Muscle layer of duodenum (tissue), 2 donors: ENCODE measurements around the gene ZC3H4.

Experiments used
- H3K27ac ChIP-seq: one replicate; pipeline ENCODE4 v1.7.0; 2013; ENCODE audit warnings: mild to moderate bottlenecking, low read length
- H3K27me3 ChIP-seq: one replicate; pipeline ENCODE4 v1.7.0; 2013; ENCODE audit warnings: low read depth, mild to moderate bottlenecking, control low read depth, low read length
- H3K36me3 ChIP-seq, 2 donors: one replicate each; pipeline ENCODE4 v1.7.0; 2013; ENCODE audit warnings: low read length in 2 of 2, control low read depth in 1 of 2, mild to moderate bottlenecking in 1 of 2; ENCODE audit not compliant: insufficient read depth in 2 of 2, control insufficient read depth in 1 of 2
- H3K4me1 ChIP-seq, 2 donors: one replicate each; pipeline ENCODE4 v1.7.0; 2013; ENCODE audit warnings: low read length in 2 of 2, mild to moderate bottlenecking in 2 of 2, control low read depth in 1 of 2, moderate library complexity in 1 of 2; ENCODE audit not compliant: insufficient read depth in 2 of 2, control insufficient read depth in 1 of 2
- H3K4me3 ChIP-seq, 2 donors: one replicate each; pipeline ENCODE4 v1.7.0; 2013; ENCODE audit warnings: low read length in 2 of 2, low read depth in 1 of 2, mild to moderate bottlenecking in 1 of 2
- H3K9me3 ChIP-seq, 2 donors: one replicate each; pipeline ENCODE4 v1.7.0; 2013; ENCODE audit warnings: low read length in 2 of 2, control low read depth in 1 of 2, mild to moderate bottlenecking in 1 of 2; ENCODE audit not compliant: control insufficient read depth in 1 of 2
- donor health status: healthy.

The ZC3H4 gene

DNA sequence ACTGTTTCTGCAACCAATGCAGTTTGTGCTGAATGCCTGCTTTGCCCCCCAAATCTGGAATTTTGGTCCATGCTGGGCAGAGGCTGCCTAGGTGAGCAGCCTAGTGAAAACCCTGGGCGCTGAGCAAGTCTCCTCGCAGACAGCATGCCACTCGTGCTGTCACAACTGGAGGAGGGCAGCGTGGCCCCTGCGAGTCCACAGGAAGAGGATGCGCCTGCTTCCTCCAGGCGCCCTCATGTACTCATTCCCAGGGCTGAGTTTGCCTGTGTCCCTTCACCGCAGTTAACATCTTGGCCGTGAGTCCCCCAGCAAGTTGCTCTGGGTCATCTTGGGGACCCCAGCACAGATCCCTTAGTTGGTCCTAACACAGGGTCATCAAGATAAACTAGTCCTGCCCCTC lies 39.0 kb downstream of the ZC3H4 start:
- no peak overlapping the region for H3K27ac ChIP-seq

DNA sequence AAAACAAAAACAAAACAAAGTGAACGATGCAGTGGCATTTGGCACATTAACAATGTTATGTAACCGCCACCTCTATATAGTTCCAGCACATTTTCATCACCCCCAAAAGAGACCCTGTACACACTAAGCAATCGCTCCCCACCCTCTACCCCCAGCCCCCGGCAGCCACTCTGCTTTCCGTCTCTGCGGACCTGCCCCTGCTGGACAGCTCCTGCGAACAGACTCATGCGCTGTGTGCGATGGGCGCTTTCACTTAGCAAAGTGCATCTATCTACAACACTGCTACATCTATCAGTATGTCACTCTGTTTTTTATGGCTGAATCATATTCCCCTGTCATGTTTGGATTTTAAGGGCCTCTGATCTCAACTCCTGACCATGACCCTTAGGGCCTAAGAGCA lies 40.0 kb downstream of the ZC3H4 start:
- Histone ChIP-seq H3K27ac (no peak overlapping the region), H3K27me3 (no peaks in the 10 kb centered on the region), H3K9me3 (no peaks in the 10 kb centered on the region), H3K4me3 (no peak overlapping the region), H3K36me3 (peaks cover 46 to 59% of the 10 kb centered on the region in 2 donors), H3K4me1 (no peaks in the 10 kb centered on the region)

More for the DNA sequence above, 39.0 kb downstream of the ZC3H4 start:
- Histone ChIP-seq H3K27me3 (no peaks in the 10 kb centered on the region), H3K4me3 (no peak overlapping the region), H3K36me3 (peaks cover 38 to 50% of the 10 kb centered on the region in 2 donors), H3K9me3 (no peaks in the 10 kb centered on the region), H3K4me1 (no peaks in the 10 kb centered on the region)

GRCh38 chr19:47072323-47072722 lies 41.3 kb downstream of the ZC3H4 start:
- Histone ChIP-seq H3K27me3 (no peaks in the 10 kb centered on the region), H3K36me3 (peaks cover 46 to 72% of the 10 kb centered on the region in 2 donors), H3K4me1 (no peaks in the 10 kb centered on the region), H3K9me3 (no peaks in the 10 kb centered on the region), H3K27ac (no peak overlapping the region), H3K4me3 (no peak overlapping the region)

DNA sequence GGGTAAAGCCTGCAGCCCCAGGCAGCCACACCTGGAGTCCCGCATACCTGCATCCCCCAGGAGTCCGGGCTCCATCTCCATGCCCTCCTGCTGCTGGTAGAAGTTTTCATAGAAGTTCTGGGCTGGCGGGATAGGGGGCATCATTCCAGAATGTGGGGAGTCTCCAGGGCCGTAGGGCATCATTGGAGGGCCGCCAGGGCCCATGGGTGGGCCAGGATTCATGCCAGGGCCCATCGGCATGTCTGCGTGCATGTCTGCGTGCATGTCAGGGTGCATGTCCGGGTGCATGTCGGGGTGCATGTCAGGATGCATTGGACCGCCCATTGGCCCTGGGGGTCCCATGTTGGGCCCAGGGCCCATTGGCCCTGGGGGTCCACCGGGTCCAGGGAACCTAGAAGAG lies 41.8 kb downstream of the ZC3H4 start:
- Histone ChIP-seq H3K9me3 (no peaks in the 10 kb centered on the region), H3K27me3 (no peaks in the 10 kb centered on the region), H3K4me1 (no peaks in the 10 kb centered on the region), H3K4me3 (no peak overlapping the region), H3K36me3 (peaks cover 46 to 78% of the 10 kb centered on the region in 2 donors), H3K27ac (no peak overlapping the region)

DNA sequence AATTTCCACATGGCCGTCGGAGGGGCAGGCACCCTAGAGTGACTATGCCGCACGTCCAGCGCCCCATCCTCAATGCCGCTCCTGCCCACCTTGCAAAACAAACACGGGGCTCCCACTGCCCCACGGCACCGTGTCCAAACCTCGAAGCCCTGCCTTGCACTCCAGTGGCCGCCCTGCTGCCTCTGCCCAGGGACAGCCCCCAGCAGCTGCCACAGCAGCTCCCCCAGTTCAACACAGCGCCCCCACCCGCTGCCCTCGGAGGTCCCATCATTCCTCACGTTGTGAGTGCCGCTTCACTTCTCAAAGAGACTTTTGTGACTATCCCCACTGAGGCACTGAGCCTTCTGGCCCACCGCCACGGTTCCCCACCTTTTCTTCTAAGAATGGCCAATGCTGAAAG lies 42.8 kb downstream of the ZC3H4 start:
- Histone ChIP-seq H3K27ac (no peak overlapping the region), H3K36me3 (peaks cover 41 to 81% of the 10 kb centered on the region in 2 donors), H3K27me3 (no peaks in the 10 kb centered on the region), H3K9me3 (no peaks in the 10 kb centered on the region), H3K4me1 (no peaks in the 10 kb centered on the region), H3K4me3 (no peak overlapping the region)

DNA sequence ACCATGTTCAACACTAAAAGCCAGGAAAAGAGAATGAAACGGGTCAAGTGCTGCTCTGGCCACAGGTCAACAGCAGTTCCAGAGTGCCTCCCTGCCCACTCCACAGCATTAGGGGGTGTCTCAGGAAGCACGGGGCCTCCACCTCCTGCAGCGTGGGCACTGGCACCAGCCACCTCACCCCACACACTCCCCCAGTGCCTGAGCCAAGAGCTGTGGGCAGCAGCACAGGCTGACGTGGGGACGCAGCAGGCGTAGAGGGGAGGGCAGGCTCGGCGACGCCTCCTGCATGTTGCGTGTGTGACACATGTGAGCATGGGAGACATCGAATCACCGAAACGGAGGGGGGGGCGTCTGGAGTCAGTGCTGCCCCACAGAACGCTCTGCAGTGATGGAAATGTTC lies 43.8 kb downstream of the ZC3H4 start:
- no peaks in the 10 kb centered on the region for H3K27me3 ChIP-seq
- peaks cover 43 to 82% of the 10 kb centered on the region in 2 donors for H3K36me3 ChIP-seq
- no peak overlapping the region for H3K4me3 ChIP-seq
- no peak overlapping the region for H3K27ac ChIP-seq
- H3K4me1 ChIP-seq, result no peaks in the 10 kb centered on the region
- no peaks in the 10 kb centered on the region for H3K9me3 ChIP-seq

DNA sequence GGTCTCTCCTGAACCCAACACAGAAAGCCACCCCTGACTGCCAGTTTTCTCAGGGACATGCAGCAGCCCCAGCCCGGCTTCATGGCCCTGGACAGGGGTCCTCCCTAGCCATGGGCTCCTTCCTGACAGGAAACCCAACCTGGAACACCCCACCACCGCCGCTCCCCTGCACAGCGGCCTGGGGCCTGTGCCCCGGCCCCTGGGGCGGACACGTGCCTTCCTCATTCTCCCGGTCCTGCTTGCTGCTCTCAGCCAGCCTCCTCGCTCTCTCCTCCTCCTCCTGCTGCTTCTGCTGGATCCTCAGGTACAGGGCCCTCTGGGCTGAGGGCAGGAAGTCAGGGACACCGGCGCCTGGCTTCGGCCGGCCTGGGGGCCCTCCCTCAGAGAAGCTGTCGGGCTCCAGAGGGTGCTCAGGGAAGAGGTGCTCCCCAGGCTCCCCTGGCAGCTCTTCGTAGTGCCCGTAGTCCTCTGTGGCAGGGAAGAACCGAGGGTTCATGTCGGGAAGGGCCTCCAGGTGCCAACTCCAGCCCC lies 44.6 kb downstream of the ZC3H4 start:
- H3K27ac ChIP-seq, result no peak overlapping the region
- no peaks in the 10 kb centered on the region for H3K4me1 ChIP-seq
- H3K27me3 ChIP-seq, result no peaks in the 10 kb centered on the region
- no peaks in the 10 kb centered on the region for H3K9me3 ChIP-seq
- no peak overlapping the region for H3K4me3 ChIP-seq
- H3K36me3 ChIP-seq, result peaks cover 39 to 80% of the 10 kb centered on the region in 2 donors

GRCh38 chr19:47068246-47068645 lies 45.3 kb downstream of the ZC3H4 start:
- H3K27ac ChIP-seq, result no peak overlapping the region

GRCh38 chr19:47067215-47067847 lies 46.2 kb downstream of the ZC3H4 start:
- Histone ChIP-seq H3K36me3 (peaks cover 38 to 74% of the 10 kb centered on the region in 2 donors), H3K9me3 (no peaks in the 10 kb centered on the region), H3K27me3 (no peaks in the 10 kb centered on the region), H3K27ac (no peak overlapping the region), H3K4me3 (no peak overlapping the region), H3K4me1 (no peaks in the 10 kb centered on the region)

More at GRCh38 chr19:47068246-47068645, 45.3 kb downstream of the ZC3H4 start:
- no peaks in the 10 kb centered on the region for H3K27me3 ChIP-seq
- peaks cover 38 to 80% of the 10 kb centered on the region in 2 donors for H3K36me3 ChIP-seq
- H3K9me3 ChIP-seq, result no peaks in the 10 kb centered on the region
- no peaks in the 10 kb centered on the region for H3K4me1 ChIP-seq
- H3K4me3 ChIP-seq, result no peak overlapping the region

GRCh38 chr19:47066376-47067214 lies 47.0 kb downstream of the ZC3H4 start:
- Histone ChIP-seq H3K4me3 (no peak overlapping the region), H3K9me3 (no peaks in the 10 kb centered on the region), H3K27me3 (no peaks in the 10 kb centered on the region), H3K36me3 (peaks cover 32 to 68% of the 10 kb centered on the region in 2 donors), H3K27ac (no peak overlapping the region), H3K4me1 (no peaks in the 10 kb centered on the region)

- H3K36me3 ChIP-seq, result peaks cover 27 to 55% of the 10 kb centered on the region in 2 donors
- no peak overlapping the region for H3K27ac ChIP-seq
- no peaks in the 10 kb centered on the region for H3K9me3 ChIP-seq
- H3K4me3 ChIP-seq, result no peak overlapping the region
- no peaks in the 10 kb centered on the region for H3K4me1 ChIP-seq
- H3K27me3 ChIP-seq, result no peaks in the 10 kb centered on the region
These were observed 48.3 kb downstream of the ZC3H4 start for GRCh38 chr19:47065242-47065641.
